GM10847 (cell line): Measurements from ENCODE around the gene DAZAP1.

Source experiments
- POLR2A ChIP-seq: IDR thresholded peaks from 2 replicates; pipeline ENCODE4 v1.6.1; 2011; ENCODE audit not compliant: insufficient read length; ENCODE audit errors: extremely low read depth

Gene DAZAP1

DNA sequence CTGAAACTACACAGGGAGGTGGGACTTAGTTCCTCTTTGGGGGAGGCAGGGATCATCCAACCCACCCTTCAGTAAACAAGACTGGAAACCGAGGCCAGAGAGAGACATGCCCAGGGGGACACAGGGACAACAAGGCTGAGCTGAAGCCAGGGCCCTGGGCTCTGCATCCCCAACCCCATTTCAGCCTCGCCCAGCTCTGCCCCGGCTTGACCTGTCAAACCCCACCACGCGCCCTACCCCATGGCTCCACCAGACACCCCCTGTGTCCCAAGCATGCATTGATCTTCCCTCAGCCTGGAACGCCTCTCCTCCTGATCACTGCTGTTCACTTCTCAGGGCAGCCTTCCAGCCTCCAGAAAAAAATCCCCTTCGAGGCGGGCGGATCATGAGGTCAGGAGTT lies 40.6 kb downstream of the DAZAP1 start:
- no peak for TF ChIP-seq POLR2A

DNA sequence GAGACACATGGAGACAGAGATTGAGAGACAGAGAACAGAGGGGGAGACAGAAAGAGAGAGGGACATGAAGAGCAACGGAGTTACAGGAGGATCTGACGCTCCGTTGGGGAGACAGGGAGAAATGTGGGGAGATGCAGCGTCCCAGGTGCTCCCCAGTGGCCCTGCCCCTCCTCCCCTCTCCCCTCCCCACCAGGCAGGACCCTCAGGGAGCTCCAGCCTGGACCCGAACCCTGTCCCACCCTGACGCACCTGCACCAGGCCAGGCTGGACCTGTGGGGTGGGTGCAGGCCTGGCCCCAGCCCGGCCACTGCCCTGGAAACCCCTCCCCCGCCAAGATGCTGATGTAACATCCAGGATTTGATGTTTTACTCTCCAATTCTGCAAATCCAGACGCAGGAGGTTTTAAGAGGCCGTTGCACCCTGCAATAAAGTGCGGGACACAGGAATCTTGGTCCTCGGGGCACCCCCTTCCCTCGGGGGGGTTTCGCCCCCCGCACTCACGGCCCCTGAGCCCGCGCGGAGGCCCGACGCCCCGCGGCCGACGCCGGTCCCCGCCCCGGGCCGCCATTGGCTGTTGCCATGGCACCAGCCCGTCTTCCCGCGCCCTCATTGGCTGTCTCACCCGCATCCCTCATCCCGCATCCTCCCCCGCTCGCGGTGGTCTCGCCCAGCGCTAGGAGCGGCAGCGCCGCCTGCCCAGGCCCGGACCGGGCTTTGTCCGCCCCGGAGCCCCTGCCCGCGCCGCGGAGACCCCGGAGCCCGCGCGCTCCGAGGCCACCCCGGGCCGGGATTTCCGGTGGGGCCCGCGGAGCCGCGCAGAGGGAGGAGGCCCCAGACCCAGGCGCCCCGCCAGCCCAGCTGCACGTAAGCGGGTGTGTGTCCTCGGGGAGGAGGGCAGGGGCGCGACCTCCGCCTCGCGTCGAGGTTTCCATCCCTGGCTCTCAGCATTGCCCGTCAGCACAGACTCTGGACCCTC lies 42.4 kb downstream of the DAZAP1 start, which contains the start of gene APC2:
APC2 (plus strand) TSS at position 655 of the 976 bp plus-strand sequence. CDS start 2,881 bp downstream, outside the sequence.
- no peak for TF ChIP-seq POLR2A

DNA sequence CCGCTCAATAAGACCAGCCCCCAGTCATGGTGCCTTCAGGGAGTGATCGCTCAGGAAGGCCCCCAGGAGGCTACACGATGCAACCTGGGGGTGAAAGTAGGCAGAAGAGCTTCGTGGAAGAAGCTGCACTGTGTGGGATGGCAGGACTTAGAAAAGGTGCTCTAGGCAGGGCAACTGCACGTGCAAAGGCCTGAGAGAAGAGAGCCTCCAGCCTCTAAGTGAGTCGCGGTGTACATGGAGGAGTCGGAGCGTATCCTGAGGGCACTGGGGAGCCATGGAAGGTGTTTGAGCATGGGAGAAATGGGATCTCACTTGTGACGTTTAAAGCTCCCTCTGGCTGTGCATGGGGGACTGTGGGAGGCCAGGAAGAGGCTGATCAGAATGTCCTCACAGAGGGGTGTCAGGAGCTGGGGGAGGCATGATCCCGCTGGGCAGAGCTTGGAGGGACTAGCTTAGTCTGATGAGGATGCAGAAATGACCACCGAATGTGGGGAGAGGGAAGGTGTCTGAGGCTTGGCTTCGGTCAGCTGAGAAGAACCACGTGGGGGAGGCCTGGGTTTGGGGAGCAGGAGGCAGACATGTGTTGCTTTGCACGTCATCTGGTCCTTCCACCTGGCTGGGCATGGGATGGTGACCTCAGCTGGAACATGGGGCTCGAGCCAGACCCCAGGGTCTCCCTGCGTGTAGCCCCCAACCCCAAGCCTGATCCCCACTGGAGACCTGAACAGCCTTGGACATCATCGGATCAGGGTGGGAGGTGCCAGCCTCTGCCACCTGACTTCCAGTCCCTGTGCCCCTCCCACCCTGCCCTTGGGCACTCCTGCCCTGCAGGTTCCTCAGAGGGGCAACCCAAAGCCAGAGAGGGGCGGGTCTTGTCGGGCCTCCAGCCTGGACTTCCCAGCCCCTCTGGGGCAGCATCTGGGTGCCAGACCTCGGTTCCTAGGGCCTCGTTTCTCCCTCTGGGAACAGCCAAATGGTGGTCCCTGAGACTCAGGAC lies 43.6 kb downstream of the DAZAP1 start:
- no peak for TF ChIP-seq POLR2A

DNA sequence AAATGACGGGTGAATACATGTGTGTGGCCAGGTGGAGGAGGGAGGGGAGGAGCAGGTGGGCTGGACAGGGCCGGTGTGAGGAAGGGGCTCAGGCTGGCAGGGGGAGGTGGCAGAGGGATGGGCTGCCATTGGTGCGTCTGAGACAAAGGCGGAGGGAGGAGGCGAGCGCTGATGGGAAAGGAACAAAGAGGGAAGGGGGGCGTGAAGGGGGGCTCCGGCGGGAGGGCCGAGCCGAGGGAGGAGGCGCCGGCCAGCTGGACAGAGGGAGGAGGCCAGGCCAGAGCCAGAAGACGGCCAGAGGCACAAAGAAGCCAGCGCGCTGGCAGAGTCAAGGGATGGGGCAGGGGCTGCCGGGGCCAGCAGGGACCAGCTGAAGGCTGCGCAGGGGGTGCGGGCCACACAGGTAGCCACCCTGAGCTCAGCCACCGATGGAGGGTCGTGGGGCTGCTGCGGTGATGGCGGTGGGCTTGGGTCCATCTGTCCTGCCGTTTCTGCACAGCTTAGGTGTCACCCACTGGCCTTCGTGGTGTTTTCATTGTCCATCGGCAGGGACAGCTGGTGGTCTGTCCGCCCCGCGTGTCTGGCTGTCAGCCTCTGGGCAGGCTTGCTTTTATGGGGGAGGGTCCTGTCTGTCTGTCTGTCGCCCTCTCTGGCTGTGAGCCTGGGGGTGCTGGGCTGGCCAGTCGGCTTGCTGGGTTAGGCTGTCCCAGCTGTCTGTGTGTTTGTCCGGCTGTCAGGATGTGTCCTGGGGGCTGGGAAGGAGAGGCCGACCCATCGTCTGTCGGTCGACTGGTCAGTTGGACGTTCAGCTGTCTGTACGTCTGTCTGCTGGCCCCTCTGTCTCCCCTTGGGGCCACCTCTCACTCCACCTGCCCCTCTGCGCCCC lies 44.8 kb downstream of the DAZAP1 start:
- TF ChIP-seq POLR2A = no peak

DNA sequence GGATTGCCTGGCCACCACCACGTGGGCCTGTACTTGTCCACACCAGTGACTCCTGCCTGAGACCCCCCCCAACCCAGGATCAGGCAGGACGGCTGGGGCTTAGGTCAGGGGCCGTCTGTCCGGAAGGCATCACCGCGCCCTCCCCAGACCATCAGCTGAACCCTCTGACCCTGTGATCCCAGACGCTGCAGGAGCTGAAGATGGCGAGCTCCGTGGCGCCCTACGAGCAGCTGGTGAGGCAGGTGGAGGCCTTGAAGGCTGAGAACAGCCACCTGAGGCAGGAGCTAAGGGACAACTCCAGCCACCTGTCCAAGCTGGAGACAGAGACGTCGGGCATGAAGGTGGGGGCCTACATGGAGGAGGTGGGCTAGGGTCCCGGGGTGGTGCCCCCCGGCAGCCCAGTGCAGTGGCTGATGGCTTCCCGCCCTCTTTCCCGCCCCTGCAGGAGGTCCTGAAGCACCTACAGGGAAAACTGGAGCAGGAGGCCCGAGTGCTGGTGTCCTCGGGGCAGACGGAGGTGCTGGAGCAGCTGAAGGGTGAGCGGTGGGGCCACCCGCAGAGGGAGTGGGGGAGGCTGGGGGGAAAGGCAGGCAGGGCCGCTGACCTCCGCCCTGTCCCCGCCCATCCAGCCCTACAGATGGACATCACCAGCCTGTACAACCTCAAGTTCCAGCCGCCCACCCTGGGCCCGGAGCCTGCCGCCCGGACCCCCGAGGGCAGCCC lies 45.6 kb downstream of the DAZAP1 start:
- no peak for TF ChIP-seq POLR2A

DNA sequence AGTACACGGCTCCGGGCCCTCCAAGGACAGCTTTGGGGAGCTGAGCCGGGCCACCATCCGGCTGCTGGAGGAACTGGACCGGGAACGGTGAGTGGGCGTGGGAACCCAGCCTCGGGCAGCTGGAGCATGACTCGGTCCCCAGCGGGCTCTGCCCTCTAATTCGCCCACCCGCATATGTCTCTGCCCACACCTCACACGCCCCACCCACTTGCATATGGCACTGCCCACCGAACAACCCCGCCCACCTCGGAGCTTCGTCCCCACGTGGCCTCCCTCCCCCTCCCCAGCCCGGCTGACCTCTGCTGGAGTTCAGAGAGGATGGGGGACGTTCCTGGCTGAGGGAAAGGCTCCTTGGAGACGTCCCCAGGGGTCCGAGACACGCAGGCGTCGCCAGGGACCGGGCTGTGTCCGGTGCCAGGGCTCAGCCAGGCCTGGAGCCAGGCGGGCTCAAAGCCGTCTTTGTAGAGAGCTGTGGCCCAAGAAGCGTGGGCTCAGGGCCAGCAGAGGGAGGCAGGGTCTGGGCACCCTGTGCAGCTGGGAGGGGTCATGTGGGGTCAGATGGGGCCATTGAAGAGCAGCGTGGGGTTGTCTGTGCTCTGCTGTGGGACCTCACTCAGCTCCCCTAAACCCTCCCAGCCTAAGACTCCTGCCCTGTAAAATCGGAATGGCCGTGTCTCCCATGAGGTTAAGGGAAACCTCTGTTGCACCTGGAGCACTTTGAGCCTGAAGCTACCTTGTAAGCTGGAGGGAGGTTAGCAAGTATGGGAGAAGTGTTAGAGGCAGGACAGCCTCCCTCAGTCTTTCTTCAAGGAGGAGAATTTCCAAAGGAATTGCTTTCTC lies 46.4 kb downstream of the DAZAP1 start:
- TF ChIP-seq POLR2A = no peak

DNA sequence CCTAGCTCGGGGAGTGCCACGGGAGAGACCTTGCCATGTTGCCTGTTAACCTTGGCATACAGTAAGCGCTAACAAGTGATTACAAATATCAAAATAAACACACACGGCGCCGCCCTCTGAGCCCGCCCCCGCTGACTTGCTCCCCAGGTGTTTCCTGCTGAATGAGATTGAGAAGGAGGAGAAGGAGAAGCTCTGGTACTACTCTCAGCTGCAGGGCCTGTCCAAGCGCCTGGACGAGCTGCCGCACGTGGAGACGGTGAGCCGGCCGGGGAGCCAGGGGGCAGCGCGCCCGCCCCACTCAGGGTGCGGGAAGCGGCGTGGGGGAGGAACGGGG lies 47.6 kb downstream of the DAZAP1 start:
- TF ChIP-seq POLR2A = no peak

DNA sequence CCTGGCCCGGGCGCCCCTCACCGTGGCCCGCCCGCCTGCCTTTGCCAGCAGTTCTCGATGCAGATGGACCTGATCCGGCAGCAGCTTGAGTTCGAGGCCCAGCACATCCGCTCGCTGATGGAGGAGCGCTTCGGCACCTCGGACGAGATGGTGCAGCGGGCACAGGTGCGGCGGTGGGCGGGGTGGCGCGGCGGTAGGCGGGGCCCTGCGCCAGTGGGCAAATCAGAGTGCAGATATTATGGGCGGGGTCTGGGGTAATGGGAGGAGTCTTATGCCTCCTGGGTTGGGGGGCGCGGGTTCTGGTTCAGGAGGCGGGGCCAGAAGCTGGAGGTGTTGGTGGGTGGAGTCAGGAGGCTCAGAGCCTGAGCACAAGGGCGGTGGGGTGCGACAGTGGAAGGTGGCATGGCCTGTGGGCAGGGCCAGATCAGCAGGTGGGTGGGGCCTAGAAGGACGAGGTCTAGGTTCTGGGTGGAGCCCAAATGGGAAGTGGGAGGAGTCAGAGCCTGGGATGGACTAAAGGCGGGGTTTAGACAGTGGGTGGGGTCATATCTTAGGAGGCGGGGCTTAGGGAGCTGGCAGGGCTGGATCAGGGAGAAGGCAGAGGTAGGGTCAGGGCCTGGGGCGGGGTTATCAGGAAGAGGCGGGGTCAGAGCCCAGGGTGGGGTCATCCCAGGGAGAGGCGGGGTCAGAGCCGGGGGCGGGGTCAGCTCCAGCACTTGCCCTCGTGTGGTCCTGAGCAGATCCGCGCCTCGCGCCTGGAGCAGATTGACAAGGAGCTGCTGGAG lies 48.1 kb downstream of the DAZAP1 start:
- no peak for TF ChIP-seq POLR2A

DNA sequence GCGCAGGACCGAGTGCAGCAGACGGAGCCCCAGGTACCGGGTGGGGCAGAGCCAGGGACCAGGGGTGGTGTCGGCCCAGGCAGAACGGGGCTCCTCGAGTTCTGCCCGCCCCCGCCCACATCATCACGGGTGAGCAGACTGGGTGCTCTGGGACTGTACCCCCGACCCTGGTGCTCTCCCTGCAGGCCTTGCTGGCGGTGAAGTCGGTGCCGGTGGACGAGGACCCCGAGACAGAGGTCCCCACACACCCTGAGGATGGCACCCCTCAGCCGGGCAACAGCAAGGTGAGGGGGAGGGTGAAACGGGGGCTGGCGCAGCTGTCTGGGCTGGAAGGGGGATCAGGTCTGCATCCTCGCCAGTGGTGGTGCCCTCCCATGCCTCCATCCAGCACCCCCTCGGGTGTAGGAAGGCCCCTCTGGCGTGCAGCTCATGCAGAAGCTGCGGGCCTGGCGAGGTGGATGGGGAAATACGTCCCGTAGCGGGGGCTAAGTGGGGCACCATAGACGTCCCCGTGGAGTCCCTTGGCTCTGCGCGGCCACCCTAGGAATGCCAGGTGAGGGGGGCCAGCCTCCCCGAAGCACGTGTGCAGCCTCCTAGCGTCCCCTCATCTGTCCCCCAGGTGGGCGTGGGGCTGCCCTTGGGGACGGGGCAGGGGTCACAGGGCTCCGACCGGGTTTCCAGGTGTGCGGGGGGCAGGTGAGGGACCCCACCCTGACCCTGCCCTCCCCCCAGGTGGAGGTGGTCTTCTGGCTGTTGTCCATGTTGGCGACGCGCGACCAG lies 48.9 kb downstream of the DAZAP1 start:
- TF ChIP-seq POLR2A = no peak

DNA sequence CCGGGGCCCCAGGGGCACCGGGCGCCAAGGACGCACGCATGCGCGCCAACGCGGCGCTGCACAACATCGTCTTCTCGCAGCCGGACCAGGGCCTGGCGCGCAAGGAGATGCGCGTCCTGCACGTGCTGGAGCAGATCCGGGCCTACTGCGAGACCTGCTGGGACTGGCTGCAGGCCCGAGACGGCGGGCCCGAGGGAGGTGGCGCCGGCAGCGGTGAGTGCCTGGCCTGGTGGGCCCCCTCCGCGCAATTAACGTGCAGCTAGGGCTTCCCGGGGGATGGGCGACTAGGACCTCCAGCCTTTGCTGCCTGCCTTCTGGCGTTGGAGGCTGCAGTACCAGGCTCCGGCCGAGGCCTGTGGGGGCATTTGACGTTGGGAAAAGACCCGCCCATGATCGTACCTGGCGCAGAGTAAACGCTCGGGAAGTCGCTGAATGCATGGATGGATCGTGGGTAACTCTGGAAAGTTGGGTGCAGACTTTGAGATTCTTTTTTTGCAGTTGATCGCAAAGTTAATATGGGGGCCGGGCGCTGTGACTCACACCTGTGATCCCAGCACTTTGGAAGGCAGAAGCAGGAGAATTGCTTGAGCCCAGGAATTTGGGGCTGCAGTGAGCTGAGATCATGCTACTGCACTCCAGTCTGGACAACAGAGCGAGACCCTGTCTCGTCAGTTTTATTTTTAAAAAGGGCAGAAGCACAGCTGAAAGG lies 49.8 kb downstream of the DAZAP1 start:
- TF ChIP-seq POLR2A = no peak

DNA sequence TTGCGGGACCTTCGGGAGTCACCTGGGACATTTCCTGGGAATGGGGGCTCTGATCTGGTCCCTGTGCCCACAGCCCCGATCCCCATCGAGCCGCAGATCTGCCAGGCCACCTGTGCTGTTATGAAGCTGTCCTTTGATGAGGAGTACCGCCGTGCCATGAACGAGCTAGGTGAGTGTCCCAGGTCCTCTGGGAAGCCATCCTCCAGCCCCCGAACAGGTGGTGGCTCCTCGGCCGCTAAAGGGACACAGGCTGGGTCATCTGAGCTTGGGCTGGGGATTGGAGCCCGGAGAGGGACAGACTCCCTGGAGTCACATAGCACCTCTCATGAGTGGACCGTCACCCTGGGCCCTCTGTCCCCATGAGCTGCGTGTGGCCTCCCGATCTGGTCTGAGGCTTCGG lies 50.5 kb downstream of the DAZAP1 start:
- no peak for TF ChIP-seq POLR2A
